Uterus (tissue), 4 donors: Measurements from ENCODE around the gene ZSWIM8. TPM values are rescaled to one million over a fixed set of nuclear protein-coding genes. Genes with fewer than 3 reads are reported as not detected.
A peak's percentile ranks its signal among the peaks of the same experiment; 100 is the strongest.
"Not testable (repeated sequence)": the region's sequence is repeated elsewhere in the genome, so short reads cannot be mapped to it uniquely, and the experiment has no call there.

Experiments used
- DNase-seq, 2 donors: peaks; one replicate each; pipeline ENCODE4 v3.0.0-alpha.2; 2019 to 2020
- H3K27ac ChIP-seq, 2 donors: fragments of 200-600 bp; sonication (generic); 1 replicate in 1 of 2; 2 replicates in 1 of 2; pipeline ENCODE4 v1.5.1; 2016 to 2018
- H3K27me3 ChIP-seq, 2 donors: fragments of 200-600 bp; sonication (generic); one replicate each; pipeline ENCODE4 v1.5.1; 2018 to 2019; ENCODE audit warnings: control low read depth in 1 of 2
- H3K36me3 ChIP-seq, 2 donors: fragments of 200-600 bp; sonication (generic); one replicate each; pipeline ENCODE4 v1.5.1; 2019; ENCODE audit warnings: control low read depth in 1 of 2
- H3K4me1 ChIP-seq, 2 donors: fragments of 200-600 bp; sonication (generic); one replicate each; pipeline ENCODE4 v1.5.1; 2018 to 2019; ENCODE audit warnings: control low read depth in 1 of 2
- H3K4me3 ChIP-seq, 2 donors: fragments of 200-600 bp; sonication (generic); 1 replicate in 1 of 2; 2 replicates in 1 of 2; pipeline ENCODE4 v1.5.1; 2018 to 2019; ENCODE audit warnings: mild to moderate bottlenecking in 1 of 2
- H3K9me3 ChIP-seq, 2 donors: fragments of 200-600 bp; sonication (generic); one replicate each; pipeline ENCODE4 v1.5.1; 2019; ENCODE audit warnings: control low read depth in 1 of 2
- POLR2A ChIP-seq, 2 donors: fragments of 450-650 bp; IDR thresholded peaks; one replicate each; pipeline ENCODE4 v1.6.1; 2016; ENCODE audit warnings: antibody characterized with exemption in 2 of 2, mild to moderate bottlenecking in 1 of 2, moderate library complexity in 1 of 2
- intact Hi-C: fragments of 100-400 bp; cut with DNase I; formaldehyde crosslinking; loops from one replicate; pipeline ENCODE4 v1.15.1; 2023; ENCODE audit warnings: low total_unique reads
- total RNA-seq, 4 donors: library from RNA; depleted of rRNA in 3 of 4; stranded (reverse); fragments of >200 nt in 3 of 4; gene quantifications; one replicate each; pipeline versions ENCODE4 v1.1.0 to v1.2.4, GENCODE V29; 2014 to 2023
- TF ChIP-seq, protein P1 (sequence below), 4 experiments: fragments of 200-600 bp in 2 of 4; fragments of 450-650 bp in 2 of 4; sonication (generic) in 2 of 4; IDR thresholded peaks; one replicate each; pipeline ENCODE4 v1.5.1; 2016 to 2019; ENCODE audit warnings: antibody characterized with exemption in 4 of 4, mild to moderate bottlenecking in 2 of 4, moderate library complexity in 1 of 4
- donor health status: DM: yes; HTN: yes; CAD: no.

Gene ZSWIM8, protein sequence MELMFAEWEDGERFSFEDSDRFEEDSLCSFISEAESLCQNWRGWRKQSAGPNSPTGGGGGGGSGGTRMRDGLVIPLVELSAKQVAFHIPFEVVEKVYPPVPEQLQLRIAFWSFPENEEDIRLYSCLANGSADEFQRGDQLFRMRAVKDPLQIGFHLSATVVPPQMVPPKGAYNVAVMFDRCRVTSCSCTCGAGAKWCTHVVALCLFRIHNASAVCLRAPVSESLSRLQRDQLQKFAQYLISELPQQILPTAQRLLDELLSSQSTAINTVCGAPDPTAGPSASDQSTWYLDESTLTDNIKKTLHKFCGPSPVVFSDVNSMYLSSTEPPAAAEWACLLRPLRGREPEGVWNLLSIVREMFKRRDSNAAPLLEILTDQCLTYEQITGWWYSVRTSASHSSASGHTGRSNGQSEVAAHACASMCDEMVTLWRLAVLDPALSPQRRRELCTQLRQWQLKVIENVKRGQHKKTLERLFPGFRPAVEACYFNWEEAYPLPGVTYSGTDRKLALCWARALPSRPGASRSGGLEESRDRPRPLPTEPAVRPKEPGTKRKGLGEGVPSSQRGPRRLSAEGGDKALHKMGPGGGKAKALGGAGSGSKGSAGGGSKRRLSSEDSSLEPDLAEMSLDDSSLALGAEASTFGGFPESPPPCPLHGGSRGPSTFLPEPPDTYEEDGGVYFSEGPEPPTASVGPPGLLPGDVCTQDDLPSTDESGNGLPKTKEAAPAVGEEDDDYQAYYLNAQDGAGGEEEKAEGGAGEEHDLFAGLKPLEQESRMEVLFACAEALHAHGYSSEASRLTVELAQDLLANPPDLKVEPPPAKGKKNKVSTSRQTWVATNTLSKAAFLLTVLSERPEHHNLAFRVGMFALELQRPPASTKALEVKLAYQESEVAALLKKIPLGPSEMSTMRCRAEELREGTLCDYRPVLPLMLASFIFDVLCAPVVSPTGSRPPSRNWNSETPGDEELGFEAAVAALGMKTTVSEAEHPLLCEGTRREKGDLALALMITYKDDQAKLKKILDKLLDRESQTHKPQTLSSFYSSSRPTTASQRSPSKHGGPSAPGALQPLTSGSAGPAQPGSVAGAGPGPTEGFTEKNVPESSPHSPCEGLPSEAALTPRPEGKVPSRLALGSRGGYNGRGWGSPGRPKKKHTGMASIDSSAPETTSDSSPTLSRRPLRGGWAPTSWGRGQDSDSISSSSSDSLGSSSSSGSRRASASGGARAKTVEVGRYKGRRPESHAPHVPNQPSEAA (N-terminal part only)
- 100 to 1,000 TPM in 2 of 4 donors, 10 to 100 TPM in 2; 61.4 to 112 (median 91.1) TPM for total RNA-seq

DNA sequence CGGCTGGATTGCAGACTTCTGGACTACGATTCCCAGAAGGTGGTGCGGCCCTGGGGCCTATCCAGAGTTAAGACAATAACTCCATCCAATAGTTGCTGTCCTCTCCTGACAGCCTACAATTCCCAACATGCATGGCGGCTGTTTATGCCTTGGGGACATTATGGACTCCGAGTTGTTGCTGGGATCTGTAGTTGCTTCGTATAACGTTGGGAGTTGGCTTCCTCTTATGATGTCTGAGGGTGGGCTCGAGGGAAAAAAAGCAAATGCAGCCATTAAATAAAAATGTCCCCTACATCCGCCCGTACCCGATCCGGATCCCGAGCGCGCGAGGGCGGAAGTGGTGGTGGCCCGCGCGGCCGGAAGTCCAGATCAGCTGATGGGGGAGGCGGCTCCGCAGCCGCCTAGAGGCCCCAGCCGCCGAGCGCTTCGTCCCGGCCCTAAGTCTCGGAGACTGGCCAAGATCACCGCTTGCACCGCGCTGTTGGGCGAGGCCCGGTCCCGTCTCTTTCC lies at the start of gene ZSWIM8:
TSS of gene ZSWIM8 (plus strand) at position 396 of the 510 bp plus-strand sequence. CDS start 273 bp downstream, outside the sequence.
- intact Hi-C loops = no loop called here
- H3K36me3 ChIP-seq = no peaks in the 10 kb centered on the region
- H3K27ac ChIP-seq = peak within 1 kb of the TSS; percentile 79 to 91
- no peaks in the 10 kb centered on the region for H3K9me3 ChIP-seq
- H3K4me1 ChIP-seq = no peaks in the 10 kb centered on the region
- peak; percentile 86 to 92 for DNase-seq
- H3K4me3 ChIP-seq = peak within 1 kb of the TSS; percentile 56 to 95
- H3K27me3 ChIP-seq = no peaks in the 10 kb centered on the region
- TF ChIP-seq, protein P1, sequence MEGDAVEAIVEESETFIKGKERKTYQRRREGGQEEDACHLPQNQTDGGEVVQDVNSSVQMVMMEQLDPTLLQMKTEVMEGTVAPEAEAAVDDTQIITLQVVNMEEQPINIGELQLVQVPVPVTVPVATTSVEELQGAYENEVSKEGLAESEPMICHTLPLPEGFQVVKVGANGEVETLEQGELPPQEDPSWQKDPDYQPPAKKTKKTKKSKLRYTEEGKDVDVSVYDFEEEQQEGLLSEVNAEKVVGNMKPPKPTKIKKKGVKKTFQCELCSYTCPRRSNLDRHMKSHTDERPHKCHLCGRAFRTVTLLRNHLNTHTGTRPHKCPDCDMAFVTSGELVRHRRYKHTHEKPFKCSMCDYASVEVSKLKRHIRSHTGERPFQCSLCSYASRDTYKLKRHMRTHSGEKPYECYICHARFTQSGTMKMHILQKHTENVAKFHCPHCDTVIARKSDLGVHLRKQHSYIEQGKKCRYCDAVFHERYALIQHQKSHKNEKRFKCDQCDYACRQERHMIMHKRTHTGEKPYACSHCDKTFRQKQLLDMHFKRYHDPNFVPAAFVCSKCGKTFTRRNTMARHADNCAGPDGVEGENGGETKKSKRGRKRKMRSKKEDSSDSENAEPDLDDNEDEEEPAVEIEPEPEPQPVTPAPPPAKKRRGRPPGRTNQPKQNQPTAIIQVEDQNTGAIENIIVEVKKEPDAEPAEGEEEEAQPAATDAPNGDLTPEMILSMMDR (IDR thresholded peaks at IDR 0.05) = peak in 1 of 4 experiments; percentile 22
- TF ChIP-seq POLR2A (IDR thresholded peaks at IDR 0.05) = peak; percentile 41 to 76

DNA sequence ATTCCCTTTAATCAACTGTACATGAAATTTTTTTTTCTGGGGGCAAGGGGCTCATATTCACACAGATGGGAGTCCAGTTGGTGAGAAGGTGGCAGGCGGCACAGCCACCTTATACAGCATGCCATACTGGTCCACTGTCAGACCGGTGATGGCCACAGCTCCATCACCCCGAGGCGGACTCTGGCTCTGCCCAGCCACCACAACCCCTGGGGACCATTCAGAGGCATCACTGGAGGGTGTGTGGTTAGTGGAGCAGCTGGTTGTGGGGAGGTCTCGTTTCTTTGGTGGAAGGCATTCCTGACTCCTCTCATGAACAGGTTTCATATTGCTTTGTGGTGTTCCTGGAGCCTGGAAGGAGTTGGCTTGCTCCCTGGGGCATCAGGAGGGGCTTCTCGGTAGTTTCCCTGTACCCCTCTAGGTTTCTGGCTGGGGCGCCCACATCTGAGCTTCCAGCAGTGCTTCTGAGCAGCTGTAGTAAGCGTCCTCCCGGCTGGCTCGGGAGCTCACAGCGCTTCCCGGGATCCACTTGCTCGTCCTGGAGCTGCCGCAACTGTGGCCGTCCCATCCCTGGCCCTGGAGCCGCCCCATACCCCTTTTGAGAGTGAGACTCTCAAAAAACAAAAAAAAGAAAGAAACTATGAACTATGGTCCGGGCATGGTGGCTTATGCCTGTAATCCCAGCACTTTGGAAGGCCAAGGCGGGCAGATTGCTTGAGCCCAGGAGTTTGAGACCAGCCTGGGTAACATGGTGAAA lies 44.7 kb upstream of the ZSWIM8 start:
- intact Hi-C loops, H3K36me3 ChIP-seq, H3K27me3 ChIP-seq: not testable (repeated sequence)

DNA sequence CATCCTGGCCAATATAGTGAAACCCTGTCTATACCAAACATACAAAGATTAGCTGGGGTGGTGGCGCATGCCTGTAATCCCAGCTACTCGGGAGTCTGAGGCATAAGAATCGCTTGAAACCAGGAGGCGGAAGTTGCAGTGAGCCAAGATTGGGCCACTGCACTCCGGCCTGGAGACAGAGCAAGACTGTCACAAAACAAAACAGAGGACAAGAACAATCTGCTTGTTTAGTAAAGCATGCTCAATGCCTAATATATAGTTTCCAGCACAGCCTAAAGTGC lies 43.0 kb upstream of the ZSWIM8 start:
- no peak overlapping the region for H3K4me3 ChIP-seq
- intact Hi-C loops = no loop called here
- no peak overlapping the region for H3K27ac ChIP-seq

More for the DNA sequence above, 44.7 kb upstream of the ZSWIM8 start:
- not testable (repeated sequence) for H3K4me1 ChIP-seq, DNase-seq, H3K4me3 ChIP-seq, H3K9me3 ChIP-seq, H3K27ac ChIP-seq

DNA sequence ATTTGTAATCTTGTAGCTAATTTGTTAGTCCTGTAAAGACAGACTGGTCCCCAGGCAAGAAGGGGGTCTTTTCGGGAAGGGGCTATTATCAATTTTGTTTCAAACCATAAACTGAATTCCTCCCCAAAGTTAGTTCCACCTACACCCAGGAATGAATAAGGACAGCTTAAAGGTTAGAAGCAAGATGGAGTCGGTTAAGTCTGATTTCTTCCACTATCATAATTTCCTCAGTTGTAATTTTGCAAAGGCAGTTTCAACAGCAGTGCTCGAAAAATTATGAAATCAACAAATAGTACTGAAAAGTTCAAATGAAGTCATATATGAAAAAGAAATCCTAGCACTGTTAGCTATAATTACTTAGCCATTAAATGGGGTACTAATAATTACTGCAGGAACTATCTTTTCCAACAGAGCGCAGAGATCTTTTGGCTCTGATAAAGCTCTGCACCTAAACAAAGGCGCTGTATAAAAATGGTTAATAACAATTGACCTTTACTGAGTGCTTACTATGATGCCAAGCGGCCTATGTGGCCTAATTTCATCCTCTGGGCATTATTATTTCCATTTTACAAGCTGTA lies 42.0 kb upstream of the ZSWIM8 start:
- TF ChIP-seq, protein P1 (IDR thresholded peaks at IDR 0.05) = no peak
- TF ChIP-seq POLR2A (IDR thresholded peaks at IDR 0.05) = no peak
- Histone ChIP-seq H3K4me1 (peaks cover 3 to 8% of the 10 kb centered on the region in 2 donors), H3K9me3 (no peaks in the 10 kb centered on the region), H3K36me3 (no peaks in the 10 kb centered on the region), H3K27me3 (no peaks in the 10 kb centered on the region), H3K4me3 (peak overlapping the region; percentile 84 to 88), H3K27ac (peak overlapping the region; percentile 91 to 93)
- no peak for DNase-seq
- intact Hi-C loops = no loop called here

More for the DNA sequence above, 43.0 kb upstream of the ZSWIM8 start:
- H3K27me3 ChIP-seq = no peaks in the 10 kb centered on the region
- TF ChIP-seq POLR2A (IDR thresholded peaks at IDR 0.05) = no peak
- TF ChIP-seq, protein P1 (IDR thresholded peaks at IDR 0.05) = no peak
- no peaks in the 10 kb centered on the region for H3K9me3 ChIP-seq
- peaks cover 3 to 8% of the 10 kb centered on the region in 2 donors for H3K4me1 ChIP-seq
- no peak for DNase-seq
- no peaks in the 10 kb centered on the region for H3K36me3 ChIP-seq
